Measurements from ENCODE around the gene ECSCR.

- TF ChIP-seq CSDC2 (CRISPR knock-in tag; IDR thresholded peaks at IDR 0.05), result no peak
- no peak for TF ChIP-seq PATZ1 (CRISPR knock-in tag; IDR thresholded peaks at IDR 0.05; ENCODE audit: borderline replicate concordance)
- TF ChIP-seq ARNTL (CRISPR knock-in tag; IDR thresholded peaks at IDR 0.05; ENCODE audit: borderline replicate concordance, low read depth), result no peak
- TF ChIP-seq CREB5 (CRISPR knock-in tag; IDR thresholded peaks at IDR 0.05; ENCODE audit: low read depth), result no peak
- TF ChIP-seq BACH2 (CRISPR knock-in tag; IDR thresholded peaks at IDR 0.05; ENCODE audit: borderline replicate concordance), result no peak
These were observed 45.3 kb downstream of the ECSCR start for GRCh38 chr5:139417214-139417613.
